GM12873 (cell line): ENCODE measurements around the gene ZRSR2.

Experiments used
- CTCF ChIP-seq: IDR thresholded peaks from 2 replicates; pipeline ENCODE4 v1.5.1; 2012; ENCODE audit warnings: low read depth, mild to moderate bottlenecking, moderate library complexity, low read length, control low read depth; ENCODE audit not compliant: insufficient read depth; ENCODE audit errors: missing control alignments

Gene ZRSR2

GRCh38 chrX:15843960-15844359 lies 53.7 kb downstream of the ZRSR2 start:
- TF ChIP-seq CTCF: no peak

GRCh38 chrX:15848576-15848975 lies 58.3 kb downstream of the ZRSR2 start:
- no peak for TF ChIP-seq CTCF

- no peak for TF ChIP-seq CTCF
Measured at GRCh38 chrX:15849555-15849954, 59.3 kb downstream of the ZRSR2 start.

- no peak for TF ChIP-seq CTCF
Measured at GRCh38 chrX:15853586-15854079, 63.3 kb downstream of the ZRSR2 start.

- peak; percentile 44 for TF ChIP-seq CTCF
Measured at GRCh38 chrX:15854080-15854655, 63.9 kb downstream of the ZRSR2 start.

GRCh38 chrX:15854712-15855567 lies 64.7 kb downstream of the ZRSR2 start, which contains the start of gene AP1S2:
Gene AP1S2, minus strand, starts transcription at chrX:15854813. Its CDS starts 2,289 bp downstream, at chrX:15852524.
- no peak for TF ChIP-seq CTCF

- TF ChIP-seq CTCF: no peak
Measured at GRCh38 chrX:15855568-15856221, 65.4 kb downstream of the ZRSR2 start.
